NCI-H446 treated with DMSO at 0.1 percent for 48 hours (cell line): ENCODE results near the gene DNAI2.
A peak's percentile ranks its signal among the peaks of the same experiment; 100 is the strongest.
"Not testable (repeated sequence)": the region's sequence is repeated elsewhere in the genome, so short reads cannot be mapped to it uniquely, and the experiment has no call there.

Experiments used
- DNase-seq: peaks from one replicate; lab custom pipeline; 2025; lab: John Stamatoyannopoulos, UW

The DNAI2 gene

DNA sequence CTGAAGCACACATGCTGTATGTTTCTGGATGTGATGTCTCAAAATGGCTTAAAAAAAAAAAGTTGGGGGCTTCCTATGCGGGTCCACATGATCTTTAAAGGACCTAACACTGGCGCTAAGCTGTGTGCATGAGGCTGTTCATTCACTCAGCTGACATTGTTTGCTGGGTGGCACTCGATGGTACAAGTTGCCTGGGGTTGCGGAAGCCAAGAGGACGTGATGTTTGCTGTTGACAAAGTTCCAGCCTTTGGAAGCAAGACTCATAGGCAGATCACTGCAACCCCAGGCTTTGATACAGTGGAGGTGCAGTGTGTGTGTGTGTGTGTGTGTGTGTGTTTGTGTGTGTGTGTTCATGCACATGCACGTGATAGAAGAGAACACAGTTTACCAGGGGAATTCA, 29.5 kb upstream of the DNAI2 start:
- no peak for DNase-seq

DNA sequence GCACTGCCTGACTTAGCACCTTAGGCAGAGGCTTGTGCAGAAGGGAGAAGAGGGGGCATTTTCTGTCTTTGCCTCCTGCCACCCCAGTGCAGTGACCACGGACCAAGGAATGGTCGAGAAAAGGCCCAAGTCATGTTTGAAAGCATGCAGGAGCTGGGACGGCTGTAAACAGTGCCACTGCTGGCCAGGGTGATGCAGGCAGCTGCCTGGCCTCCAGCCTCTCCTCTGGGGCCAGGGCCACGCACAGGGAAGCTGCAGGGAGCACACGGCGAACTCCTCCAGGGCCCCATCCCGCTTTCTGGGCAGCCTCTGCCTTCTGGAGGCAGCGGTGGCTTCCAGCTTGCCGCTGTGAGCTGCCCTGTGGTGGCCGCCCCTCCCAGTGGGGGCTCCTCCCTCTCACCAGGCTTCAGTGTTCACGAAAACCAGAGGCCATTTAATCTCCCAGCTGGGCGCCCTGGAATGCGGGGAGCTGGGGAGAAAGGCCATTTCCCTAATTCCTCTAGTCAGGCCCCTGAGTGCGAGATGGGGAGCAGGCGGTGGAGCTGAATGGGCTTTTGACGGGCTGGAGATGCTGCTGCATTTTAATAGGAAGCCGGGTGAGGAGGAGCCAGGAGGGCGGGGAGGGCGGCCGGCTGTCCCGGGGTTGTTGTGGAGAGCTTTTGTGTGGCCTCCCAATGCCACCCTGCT, 28.7 kb upstream of the DNAI2 start:
- DNase-seq = no peak

- DNase-seq = no peak
Measured at GRCh38 chr17:74245871-74246270, 28.2 kb upstream of the DNAI2 start.

DNA sequence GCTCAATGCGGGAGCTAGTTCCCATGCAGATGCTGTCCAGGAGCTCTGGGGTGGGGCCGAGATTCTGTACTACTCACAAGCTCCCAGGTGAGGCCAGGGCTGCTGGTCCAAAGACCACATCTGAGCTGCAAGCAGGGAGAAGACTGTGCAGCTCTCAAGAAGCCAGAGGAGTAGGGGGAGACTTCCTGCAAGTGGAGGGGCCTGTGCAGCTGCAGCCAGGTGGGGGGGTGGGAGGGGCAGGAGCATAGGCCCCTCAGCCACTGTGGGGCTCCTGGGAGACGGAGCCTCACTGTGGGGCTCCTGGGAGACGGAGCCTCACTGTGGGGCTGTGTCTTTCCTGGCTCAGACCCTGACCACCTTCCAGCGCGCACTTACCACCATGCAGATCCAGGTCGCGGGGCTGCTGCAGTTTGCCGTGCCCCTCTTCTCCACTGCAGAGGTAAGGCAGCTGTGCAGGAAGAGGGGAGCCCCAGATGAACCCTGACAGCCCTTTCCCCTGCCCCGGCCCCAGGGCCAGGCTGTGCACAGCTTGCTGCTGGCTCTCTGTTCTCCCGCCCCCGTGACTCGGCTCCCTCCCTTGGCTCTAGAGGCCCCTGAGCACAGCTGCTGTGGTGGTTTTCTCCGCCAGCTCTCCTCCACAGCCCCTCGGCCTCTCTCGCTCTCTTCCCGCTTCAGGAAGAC, 24.3 kb upstream of the DNAI2 start:
- DNase-seq = no peak

DNA sequence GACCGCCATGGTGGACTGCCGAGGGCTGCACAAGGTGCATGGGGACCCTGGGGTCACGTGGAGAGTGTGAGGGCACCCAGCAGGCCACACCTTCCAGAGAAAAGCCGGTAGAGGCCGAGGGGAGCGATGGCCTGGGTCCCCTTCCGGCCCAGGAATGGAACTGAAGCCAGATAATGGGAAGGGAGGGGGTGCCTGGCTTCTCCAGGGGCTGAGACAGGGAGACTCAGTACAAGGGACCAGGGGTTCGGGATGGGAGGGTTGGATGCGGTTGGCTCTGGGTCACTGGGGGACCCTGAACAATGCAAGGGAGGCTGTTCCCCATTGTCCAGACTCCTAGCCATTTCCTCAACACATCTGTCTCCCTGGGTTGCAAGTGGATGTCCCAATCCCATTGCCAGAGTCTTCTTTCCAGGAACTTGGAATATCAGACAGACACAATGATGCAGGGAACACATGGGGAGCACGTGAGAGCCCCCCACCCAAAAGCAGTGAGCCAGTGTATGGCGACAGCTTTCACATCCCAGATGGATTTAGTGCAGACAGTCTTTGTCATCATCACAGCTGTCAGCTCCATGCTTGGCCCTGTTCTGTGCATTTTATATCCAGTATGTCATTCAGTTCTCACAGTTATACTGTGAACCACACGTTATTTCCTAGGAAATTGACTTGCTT, 23.6 kb upstream of the DNAI2 start:
- DNase-seq = no peak

- DNase-seq = no peak
Measured at GRCh38 chr17:74251051-74251450, 23.0 kb upstream of the DNAI2 start.

GRCh38 chr17:74251569-74251968, 22.5 kb upstream of the DNAI2 start:
- no peak for DNase-seq

DNA sequence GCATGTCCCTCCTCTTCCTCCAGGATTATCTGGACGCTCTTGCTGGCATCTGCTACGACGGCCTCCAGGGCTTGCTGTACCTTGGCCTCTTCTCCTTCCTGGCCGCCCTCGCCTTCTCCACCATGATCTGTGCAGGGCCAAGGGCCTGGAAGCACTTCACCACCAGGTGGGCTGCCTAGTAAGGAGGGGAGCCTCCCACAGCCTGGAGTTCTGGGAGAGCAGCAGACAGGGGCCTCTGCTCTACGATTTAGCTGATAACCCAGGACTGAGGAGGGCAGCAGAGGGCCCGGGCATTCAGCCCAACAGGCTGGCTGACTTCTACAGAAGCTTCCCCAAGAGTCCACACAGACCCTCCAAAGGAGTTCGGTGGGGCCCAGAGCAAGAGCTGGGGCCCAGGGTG, 21.8 kb upstream of the DNAI2 start:
- no peak for DNase-seq

DNA sequence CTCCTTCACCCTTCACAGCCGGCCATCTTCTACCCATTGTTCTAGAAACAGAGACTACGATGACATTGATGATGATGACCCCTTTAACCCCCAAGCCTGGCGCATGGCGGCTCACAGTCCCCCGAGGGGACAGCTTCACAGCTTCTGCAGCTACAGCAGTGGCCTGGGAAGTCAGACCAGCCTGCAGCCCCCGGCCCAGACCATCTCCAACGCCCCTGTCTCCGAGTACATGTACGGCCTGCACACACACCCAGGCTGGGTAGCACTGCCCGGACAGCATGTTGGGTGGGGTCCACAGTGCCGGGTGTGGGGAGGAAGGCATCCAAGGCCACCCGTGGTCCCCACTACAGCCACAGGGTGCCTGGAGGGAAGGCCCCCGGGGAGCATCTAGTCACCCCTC, 21.0 kb upstream of the DNAI2 start:
- no peak for DNase-seq

- no peak for DNase-seq
Measured at GRCh38 chr17:74257311-74257710, 16.7 kb upstream of the DNAI2 start.

DNA sequence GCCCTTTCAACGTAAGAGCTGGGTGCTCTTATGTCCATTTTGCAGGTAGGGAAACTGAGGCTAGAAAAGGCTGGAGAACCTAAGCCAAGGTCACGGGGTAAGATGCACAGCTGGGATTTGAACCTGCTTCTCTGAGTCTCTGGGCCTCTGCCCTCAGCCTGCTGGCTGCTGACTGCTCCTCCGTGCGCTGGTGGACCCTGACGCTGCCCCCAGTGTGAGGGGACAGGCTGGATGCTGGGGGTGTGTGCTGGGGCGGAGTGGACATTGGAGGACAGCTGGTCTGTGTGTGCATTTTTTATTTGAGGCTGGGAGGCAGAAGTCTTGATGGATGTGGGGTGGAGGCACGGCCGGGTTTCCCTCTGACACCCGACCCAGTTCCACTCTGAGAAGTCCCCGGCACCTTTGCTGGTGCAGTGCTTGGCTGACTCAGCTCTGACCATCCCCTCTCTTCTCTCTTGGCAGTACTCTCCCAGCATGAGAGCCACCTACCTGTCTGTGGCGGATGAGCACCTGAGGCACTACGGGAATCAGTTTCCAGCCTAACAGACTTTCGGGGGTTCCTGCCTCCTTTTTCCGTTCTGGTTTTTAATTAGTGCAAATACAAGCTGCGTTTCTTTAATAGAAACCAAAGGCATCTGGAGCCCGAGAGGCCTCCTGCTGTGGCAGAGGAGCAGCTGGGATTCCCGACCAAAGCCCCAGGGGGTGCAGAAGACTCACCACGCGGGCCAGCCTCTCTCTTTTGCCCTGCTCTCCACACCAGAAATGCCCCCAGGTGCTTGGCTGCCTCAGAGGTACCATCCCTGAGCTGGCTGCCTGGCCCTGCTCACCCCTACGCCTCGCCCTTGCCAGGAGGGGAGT, 14.1 kb upstream of the DNAI2 start:
- DNase-seq = no peak

DNA sequence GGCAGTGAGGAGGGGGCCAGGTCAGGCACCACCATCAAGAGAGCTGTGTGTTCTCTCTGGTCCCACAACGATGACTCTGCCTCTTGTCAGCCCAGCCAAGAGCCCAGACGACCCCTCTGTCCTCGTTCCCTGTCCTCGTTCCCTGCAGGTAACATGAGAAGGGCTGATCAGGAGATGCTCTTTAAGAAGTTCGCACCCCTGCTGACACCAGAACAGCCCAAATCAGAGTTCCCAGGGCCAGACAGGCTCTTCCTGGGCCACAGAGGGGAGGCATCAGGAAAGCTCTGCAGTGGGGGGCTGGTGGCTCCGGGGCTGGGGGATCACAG, 13.5 kb upstream of the DNAI2 start:
- DNase-seq = no peak

GRCh38 chr17:74262601-74263000, 11.4 kb upstream of the DNAI2 start:
- DNase-seq = no peak

DNA sequence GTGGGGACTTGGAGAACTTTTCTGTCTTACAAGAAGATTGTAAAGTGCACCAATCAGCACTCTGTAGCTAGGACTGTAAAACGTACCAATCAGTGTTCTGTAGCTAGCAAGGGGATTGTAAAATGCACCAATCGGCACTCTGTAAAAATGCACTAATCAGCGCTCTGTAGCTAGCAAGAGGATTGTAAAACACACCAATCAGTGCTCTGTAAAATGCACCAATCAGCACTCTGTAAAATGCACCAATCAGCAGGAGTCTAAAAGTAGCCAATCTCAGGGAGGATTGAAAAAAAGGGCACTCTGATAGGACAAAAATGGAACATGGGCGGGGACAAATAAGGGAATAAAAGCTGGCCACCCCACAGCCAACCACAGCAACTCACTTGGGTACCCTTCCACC, 7.0 kb upstream of the DNAI2 start:
- DNase-seq = not testable (repeated sequence)

- DNase-seq = no peak
Measured at GRCh38 chr17:74267579-74267978, 6.5 kb upstream of the DNAI2 start.

DNA sequence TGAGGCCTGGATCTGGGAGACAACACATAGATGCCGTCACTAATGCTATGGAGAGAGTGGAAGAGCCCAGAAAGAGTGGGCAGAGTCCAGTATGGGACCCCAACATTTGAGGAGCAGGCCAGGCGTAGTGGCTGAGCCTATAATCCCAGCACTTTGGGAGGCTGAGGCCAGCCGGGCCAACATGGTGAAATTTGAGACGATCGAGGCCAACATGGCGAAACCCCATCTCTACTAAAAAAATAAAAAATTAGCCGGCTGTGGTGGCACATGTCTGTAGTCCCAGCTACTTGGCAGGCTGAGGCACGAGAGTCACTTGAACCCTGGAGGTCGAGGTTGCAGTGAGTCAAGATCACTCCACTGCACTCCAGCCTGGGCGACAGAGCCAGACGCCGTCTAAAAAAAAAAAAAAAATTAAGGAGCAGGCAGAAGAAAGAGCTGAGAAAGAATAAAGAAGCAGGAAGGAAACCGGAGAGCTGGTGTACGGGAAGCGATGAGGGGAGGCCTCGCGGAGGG, 6.0 kb upstream of the DNAI2 start:
- no peak for DNase-seq

DNA sequence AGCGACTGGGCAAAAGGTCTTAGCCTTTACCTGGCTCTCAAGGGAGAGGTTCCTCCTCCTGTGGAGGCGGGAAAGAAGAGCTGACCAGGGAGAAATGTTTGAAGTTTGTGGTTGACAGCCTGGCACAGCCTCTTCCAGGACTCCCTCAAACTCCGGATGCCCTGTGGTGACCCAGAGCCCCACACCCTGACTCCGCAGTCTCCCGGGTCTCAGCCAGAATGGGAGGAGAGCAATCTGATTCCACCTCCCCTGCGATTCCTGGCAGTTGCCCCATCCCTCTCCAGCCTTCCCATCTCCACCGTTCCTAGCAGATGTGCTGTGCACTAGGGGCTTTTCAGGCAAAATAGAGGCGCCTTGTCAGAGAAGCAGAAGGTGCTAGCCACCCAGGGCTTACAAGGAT, 5.5 kb upstream of the DNAI2 start:
- DNase-seq = no peak

DNA sequence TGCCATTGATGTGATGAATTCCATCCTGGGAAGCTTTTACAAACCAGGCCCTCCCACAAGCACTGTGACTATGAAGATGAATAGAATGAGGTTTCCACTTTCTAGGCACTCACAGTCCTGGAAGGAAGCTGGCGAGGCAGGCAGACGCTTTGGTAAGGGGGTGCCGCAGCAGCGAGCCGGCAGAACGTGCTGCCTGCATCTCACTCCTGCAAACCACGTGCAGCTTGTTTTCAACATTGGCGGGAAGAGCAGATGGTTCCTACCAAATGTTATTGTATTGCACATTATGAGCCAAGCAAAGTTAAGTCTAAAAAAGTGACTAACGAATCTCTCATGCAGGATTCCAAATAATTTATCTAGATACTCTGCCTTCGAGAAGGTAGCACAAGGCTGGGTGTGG, 3.7 kb upstream of the DNAI2 start:
- DNase-seq = peak; percentile 13

GRCh38 chr17:74271281-74271680, 2.8 kb upstream of the DNAI2 start:
- DNase-seq = no peak

GRCh38 chr17:74271901-74272561, 2.0 kb upstream of the DNAI2 start:
- DNase-seq = no peak

DNA sequence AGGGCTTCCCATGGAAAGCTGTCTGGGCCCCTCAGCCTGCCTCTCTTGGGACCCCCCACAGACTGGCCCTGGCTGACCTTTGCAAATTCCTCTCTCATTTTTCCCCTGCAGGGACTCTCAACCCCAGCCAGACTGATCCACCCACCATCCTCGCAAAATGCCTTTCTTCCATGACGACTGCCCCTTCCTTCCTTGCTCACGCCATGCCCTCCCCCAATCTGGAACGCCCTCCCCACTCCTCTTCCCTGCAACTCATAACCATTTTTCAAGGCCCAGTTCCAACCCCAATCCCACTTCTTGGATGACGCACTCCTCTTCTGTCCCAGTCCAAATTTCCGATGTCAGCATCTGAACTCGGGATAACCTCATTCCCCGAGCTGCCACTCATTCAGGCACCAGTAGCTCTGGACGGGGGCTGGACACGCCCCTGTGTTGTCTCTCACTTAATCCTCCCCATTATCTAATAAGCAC, 1.3 kb upstream of the DNAI2 start:
- no peak for DNase-seq
